ENCODE measurements around the gene CIDEC. TPM values are rescaled to one million over a fixed set of nuclear protein-coding genes. Genes with fewer than 3 reads are reported as not detected.

Gene CIDEC
- total and polyA plus RNA-seq, 2 of the 13 experiments (the other 11 are each of a cell fraction or from before 2014, with no cell fraction given) = 2.5 to 10.4 TPM

DNA sequence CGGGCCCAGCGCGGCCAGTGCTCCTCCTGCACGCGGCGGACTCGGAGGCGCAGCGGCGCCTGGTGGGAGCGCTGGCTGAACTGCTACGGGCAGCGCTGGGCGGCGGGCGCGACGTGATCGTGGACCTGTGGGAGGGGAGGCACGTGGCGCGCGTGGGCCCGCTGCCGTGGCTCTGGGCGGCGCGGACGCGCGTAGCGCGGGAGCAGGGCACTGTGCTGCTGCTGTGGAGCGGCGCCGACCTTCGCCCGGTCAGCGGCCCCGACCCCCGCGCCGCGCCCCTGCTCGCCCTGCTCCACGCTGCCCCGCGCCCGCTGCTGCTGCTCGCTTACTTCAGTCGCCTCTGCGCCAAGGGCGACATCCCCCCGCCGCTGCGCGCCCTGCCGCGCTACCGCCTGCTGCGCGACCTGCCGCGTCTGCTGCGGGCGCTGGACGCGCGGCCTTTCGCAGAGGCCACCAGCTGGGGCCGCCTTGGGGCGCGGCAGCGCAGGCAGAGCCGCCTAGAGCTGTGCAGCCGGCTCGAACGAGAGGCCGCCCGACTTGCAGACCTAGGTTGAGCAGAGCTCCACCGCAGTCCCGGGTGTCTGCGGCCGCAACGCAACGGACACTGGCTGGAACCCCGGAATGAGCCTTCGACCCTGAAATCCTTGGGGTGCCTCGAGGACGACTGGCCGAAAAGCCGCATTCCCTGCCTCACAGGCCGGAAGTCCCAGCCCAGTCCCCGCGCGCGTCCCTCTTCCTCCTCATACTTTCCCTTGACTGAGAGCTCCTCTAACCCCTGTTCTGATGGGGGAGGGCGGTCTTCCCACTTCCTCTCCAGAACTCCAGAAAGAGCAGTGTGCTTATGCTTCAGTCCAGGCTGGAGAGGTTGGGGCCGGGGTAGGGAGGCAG is 35.4 kb upstream of the CIDEC start (continued):
- TF ChIP-seq, protein P1, sequence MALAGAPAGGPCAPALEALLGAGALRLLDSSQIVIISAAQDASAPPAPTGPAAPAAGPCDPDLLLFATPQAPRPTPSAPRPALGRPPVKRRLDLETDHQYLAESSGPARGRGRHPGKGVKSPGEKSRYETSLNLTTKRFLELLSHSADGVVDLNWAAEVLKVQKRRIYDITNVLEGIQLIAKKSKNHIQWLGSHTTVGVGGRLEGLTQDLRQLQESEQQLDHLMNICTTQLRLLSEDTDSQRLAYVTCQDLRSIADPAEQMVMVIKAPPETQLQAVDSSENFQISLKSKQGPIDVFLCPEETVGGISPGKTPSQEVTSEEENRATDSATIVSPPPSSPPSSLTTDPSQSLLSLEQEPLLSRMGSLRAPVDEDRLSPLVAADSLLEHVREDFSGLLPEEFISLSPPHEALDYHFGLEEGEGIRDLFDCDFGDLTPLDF (CRISPR knock-in tag; IDR thresholded peaks at IDR 0.05) = peak; percentile 85
- TF ChIP-seq ZNF616 (CRISPR knock-in tag; IDR thresholded peaks at IDR 0.05; ENCODE audit: low read depth) = peak; percentile 94
- TF ChIP-seq, protein P2, sequence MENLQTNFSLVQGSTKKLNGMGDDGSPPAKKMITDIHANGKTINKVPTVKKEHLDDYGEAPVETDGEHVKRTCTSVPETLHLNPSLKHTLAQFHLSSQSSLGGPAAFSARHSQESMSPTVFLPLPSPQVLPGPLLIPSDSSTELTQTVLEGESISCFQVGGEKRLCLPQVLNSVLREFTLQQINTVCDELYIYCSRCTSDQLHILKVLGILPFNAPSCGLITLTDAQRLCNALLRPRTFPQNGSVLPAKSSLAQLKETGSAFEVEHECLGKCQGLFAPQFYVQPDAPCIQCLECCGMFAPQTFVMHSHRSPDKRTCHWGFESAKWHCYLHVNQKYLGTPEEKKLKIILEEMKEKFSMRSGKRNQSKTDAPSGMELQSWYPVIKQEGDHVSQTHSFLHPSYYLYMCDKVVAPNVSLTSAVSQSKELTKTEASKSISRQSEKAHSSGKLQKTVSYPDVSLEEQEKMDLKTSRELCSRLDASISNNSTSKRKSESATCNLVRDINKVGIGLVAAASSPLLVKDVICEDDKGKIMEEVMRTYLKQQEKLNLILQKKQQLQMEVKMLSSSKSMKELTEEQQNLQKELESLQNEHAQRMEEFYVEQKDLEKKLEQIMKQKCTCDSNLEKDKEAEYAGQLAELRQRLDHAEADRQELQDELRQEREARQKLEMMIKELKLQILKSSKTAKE (CRISPR knock-in tag; IDR thresholded peaks at IDR 0.05; ENCODE audit: borderline replicate concordance) = 0 out of 2 replicates have a peak, but pooled peaks have one; percentile 52
- peak; percentile 68; the same call in 1 of the 2 replicates for TF ChIP-seq ZSCAN30 (CRISPR knock-in tag; IDR thresholded peaks at IDR 0.05)
- TF ChIP-seq, protein P3, sequence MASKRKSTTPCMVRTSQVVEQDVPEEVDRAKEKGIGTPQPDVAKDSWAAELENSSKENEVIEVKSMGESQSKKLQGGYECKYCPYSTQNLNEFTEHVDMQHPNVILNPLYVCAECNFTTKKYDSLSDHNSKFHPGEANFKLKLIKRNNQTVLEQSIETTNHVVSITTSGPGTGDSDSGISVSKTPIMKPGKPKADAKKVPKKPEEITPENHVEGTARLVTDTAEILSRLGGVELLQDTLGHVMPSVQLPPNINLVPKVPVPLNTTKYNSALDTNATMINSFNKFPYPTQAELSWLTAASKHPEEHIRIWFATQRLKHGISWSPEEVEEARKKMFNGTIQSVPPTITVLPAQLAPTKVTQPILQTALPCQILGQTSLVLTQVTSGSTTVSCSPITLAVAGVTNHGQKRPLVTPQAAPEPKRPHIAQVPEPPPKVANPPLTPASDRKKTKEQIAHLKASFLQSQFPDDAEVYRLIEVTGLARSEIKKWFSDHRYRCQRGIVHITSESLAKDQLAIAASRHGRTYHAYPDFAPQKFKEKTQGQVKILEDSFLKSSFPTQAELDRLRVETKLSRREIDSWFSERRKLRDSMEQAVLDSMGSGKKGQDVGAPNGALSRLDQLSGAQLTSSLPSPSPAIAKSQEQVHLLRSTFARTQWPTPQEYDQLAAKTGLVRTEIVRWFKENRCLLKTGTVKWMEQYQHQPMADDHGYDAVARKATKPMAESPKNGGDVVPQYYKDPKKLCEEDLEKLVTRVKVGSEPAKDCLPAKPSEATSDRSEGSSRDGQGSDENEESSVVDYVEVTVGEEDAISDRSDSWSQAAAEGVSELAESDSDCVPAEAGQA (IDR thresholded peaks at IDR 0.05; ENCODE audit: low read depth) = no peak
- TF ChIP-seq, protein P3 (CRISPR knock-in tag; IDR thresholded peaks at IDR 0.05; ENCODE audit: borderline replicate concordance) = peak; percentile 95
- TF ChIP-seq MED8 (CRISPR knock-in tag; IDR thresholded peaks at IDR 0.05; ENCODE audit: insufficient replicate concordance) = peak; percentile 80
- peak; percentile 77 for TF ChIP-seq ZIK1 (CRISPR knock-in tag; IDR thresholded peaks at IDR 0.05; ENCODE audit: borderline replicate concordance, low read depth)
- TF ChIP-seq HNRNPLL (IDR thresholded peaks at IDR 0.05; ENCODE audit: low read depth, low read length, poor library complexity, severe bottlenecking) = peak; percentile 90
- TF ChIP-seq ZNF792 (CRISPR knock-in tag; IDR thresholded peaks at IDR 0.05) = peak; percentile 17
- peak; percentile 69; the same call in 1 of the 2 replicates for TF ChIP-seq GFI1 (CRISPR knock-in tag; IDR thresholded peaks at IDR 0.05; ENCODE audit: borderline replicate concordance)
- no peak for TF ChIP-seq SIN3B (IDR thresholded peaks at IDR 0.05; ENCODE audit: low read length)
- TF ChIP-seq ZNF17 (CRISPR knock-in tag; IDR thresholded peaks at IDR 0.05) = peak; percentile 93; the same call in 1 of the 2 replicates
- TF ChIP-seq ZNF781 (CRISPR knock-in tag; IDR thresholded peaks at IDR 0.05; ENCODE audit: borderline replicate concordance, not compliant biosample characterization) = peak; percentile 18
- no peak for TF ChIP-seq ZNF10 (CRISPR knock-in tag; IDR thresholded peaks at IDR 0.05; ENCODE audit: borderline replicate concordance, low read depth)
- TF ChIP-seq, protein P4, sequence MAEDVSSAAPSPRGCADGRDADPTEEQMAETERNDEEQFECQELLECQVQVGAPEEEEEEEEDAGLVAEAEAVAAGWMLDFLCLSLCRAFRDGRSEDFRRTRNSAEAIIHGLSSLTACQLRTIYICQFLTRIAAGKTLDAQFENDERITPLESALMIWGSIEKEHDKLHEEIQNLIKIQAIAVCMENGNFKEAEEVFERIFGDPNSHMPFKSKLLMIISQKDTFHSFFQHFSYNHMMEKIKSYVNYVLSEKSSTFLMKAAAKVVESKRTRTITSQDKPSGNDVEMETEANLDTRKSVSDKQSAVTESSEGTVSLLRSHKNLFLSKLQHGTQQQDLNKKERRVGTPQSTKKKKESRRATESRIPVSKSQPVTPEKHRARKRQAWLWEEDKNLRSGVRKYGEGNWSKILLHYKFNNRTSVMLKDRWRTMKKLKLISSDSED (CRISPR knock-in tag; IDR thresholded peaks at IDR 0.05) = 0 out of 2 replicates have a peak, but pooled peaks have one; percentile 76

All from HepG2 (cell line).